ENCODE data around the gene SLC25A21. TPM values are rescaled to one million over a fixed set of nuclear protein-coding genes. Genes with fewer than 3 reads are reported as not detected.

SLC25A21 gene
- total RNA-seq, 1 experiment from 2014 or later: 2.1 TPM

DNA sequence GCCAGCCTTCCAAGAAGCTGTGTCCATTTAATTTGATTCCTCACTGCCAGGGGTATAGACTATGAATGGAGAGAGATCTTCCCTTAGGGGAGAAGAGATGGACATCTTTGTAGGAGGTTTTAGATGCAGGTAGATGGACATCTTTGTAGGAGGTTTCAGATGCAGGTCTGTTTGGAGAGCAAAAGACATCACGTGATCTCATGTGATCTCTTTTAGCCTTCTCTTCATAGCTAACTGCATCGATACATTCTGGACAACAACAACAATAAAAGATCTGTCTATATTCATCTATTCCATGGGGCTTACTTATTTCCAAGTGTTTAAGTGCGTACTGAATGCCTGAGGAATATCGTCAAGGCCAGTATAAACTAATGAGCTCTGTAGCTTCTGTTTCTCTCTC, 347.6 kb downstream of the SLC25A21 start:
- BruUV-seq (replicated peaks): no TSS peak
- intact Hi-C loops (cut with micrococcal nuclease; ENCODE audit: unreplicated experiment): no loop called here
- TF ChIP-seq POLR2AphosphoS5 (IDR thresholded peaks at IDR 0.05; ENCODE audit: low read depth, low read length): no peak
- TF ChIP-seq, protein P1, sequence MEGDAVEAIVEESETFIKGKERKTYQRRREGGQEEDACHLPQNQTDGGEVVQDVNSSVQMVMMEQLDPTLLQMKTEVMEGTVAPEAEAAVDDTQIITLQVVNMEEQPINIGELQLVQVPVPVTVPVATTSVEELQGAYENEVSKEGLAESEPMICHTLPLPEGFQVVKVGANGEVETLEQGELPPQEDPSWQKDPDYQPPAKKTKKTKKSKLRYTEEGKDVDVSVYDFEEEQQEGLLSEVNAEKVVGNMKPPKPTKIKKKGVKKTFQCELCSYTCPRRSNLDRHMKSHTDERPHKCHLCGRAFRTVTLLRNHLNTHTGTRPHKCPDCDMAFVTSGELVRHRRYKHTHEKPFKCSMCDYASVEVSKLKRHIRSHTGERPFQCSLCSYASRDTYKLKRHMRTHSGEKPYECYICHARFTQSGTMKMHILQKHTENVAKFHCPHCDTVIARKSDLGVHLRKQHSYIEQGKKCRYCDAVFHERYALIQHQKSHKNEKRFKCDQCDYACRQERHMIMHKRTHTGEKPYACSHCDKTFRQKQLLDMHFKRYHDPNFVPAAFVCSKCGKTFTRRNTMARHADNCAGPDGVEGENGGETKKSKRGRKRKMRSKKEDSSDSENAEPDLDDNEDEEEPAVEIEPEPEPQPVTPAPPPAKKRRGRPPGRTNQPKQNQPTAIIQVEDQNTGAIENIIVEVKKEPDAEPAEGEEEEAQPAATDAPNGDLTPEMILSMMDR (IDR thresholded peaks at IDR 0.05): no peak
- TF ChIP-seq, protein P2, sequence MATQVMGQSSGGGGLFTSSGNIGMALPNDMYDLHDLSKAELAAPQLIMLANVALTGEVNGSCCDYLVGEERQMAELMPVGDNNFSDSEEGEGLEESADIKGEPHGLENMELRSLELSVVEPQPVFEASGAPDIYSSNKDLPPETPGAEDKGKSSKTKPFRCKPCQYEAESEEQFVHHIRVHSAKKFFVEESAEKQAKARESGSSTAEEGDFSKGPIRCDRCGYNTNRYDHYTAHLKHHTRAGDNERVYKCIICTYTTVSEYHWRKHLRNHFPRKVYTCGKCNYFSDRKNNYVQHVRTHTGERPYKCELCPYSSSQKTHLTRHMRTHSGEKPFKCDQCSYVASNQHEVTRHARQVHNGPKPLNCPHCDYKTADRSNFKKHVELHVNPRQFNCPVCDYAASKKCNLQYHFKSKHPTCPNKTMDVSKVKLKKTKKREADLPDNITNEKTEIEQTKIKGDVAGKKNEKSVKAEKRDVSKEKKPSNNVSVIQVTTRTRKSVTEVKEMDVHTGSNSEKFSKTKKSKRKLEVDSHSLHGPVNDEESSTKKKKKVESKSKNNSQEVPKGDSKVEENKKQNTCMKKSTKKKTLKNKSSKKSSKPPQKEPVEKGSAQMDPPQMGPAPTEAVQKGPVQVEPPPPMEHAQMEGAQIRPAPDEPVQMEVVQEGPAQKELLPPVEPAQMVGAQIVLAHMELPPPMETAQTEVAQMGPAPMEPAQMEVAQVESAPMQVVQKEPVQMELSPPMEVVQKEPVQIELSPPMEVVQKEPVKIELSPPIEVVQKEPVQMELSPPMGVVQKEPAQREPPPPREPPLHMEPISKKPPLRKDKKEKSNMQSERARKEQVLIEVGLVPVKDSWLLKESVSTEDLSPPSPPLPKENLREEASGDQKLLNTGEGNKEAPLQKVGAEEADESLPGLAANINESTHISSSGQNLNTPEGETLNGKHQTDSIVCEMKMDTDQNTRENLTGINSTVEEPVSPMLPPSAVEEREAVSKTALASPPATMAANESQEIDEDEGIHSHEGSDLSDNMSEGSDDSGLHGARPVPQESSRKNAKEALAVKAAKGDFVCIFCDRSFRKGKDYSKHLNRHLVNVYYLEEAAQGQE (IDR thresholded peaks at IDR 0.05; ENCODE audit: insufficient read depth in 1 of 2, low read depth in 2 of 2, low read length in 1 of 2): no peak
- TF ChIP-seq SIN3A (IDR thresholded peaks at IDR 0.05; ENCODE audit: borderline replicate concordance, insufficient read depth, low read depth, low read length): no peak
- TF ChIP-seq TCF7L2 (IDR thresholded peaks at IDR 0.05; ENCODE audit: low read depth, low read length): no peak

DNA sequence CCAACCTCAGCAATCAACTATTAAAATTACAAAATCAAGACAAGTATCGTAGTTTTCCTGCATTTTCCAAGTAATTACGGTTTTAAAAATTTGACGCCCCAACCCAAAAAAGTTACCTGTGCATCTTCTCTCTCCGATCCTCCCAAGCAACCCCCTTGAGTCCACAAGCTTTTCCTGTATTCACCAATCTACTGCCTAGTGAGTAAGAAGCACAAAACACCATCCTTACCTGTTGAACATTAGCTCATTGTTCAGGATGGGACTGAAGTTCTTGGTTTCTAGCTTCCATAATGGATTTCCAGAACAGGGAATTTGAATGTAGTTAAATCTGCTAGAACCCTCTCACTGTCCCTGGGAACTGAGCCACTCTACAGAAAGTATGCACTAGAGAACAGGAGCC, 348.8 kb downstream of the SLC25A21 start:
- no peaks in the 10 kb centered on the region for H3K4me1 ChIP-seq (ENCODE audit: control insufficient read depth, insufficient read depth, low read length)
- H3K9me3 ChIP-seq (ENCODE audit: control insufficient read depth, insufficient read depth, low read depth, low read length): no peaks in the 10 kb centered on the region
- H3K27ac ChIP-seq (ENCODE audit: low read length): no peak overlapping the region
- CTCF ChIA-PET: no interaction called here
- in situ Hi-C loops (cut with HindIII; ENCODE audit: low pct_unique_long_range_greater_than_20kb, low sequenced_read_pairs) (no loop called here), intact Hi-C loops (cut with micrococcal nuclease; ENCODE audit: unreplicated experiment) (no loop called here)
- TF ChIP-seq, protein P1 (IDR thresholded peaks at IDR 0.05): no peak
- TF ChIP-seq TCF7L2 (IDR thresholded peaks at IDR 0.05; ENCODE audit: low read depth, low read length) (no peak), POLR2AphosphoS5 (IDR thresholded peaks at IDR 0.05; ENCODE audit: low read depth, low read length) (no peak), SIN3A (IDR thresholded peaks at IDR 0.05; ENCODE audit: borderline replicate concordance, insufficient read depth, low read depth, low read length) (no peak)
- TF ChIP-seq, protein P2 (IDR thresholded peaks at IDR 0.05; ENCODE audit: insufficient read depth in 1 of 2, low read depth in 2 of 2, low read length in 1 of 2): no peak
- no peak overlapping the region for H3K4me3 ChIP-seq (ENCODE audit: low read depth in 2 of 2, low read length in 2 of 2)
- POLR2A ChIA-PET: no interaction called here
- no peak for DNase-seq (ENCODE audit: low read depth, low spot score)
- no TSS peak for BruUV-seq (replicated peaks)
- no peaks in the 10 kb centered on the region for H3K27me3 ChIP-seq (ENCODE audit: control insufficient read depth, insufficient read depth, low read length)
- H3K36me3 ChIP-seq (ENCODE audit: control insufficient read depth, insufficient read depth, low read length): no peaks in the 10 kb centered on the region
- ATAC-seq: no peak

More for the DNA sequence above, 347.6 kb downstream of the SLC25A21 start:
- no peaks in the 10 kb centered on the region for H3K4me1 ChIP-seq (ENCODE audit: control insufficient read depth, insufficient read depth, low read length)
- ChIA-PET CTCF (no interaction called here), POLR2A (no interaction called here)
- no peaks in the 10 kb centered on the region for H3K9me3 ChIP-seq (ENCODE audit: control insufficient read depth, insufficient read depth, low read depth, low read length)
- in situ Hi-C loops (cut with HindIII; ENCODE audit: low pct_unique_long_range_greater_than_20kb, low sequenced_read_pairs): no loop called here
- no peaks in the 10 kb centered on the region for H3K27me3 ChIP-seq (ENCODE audit: control insufficient read depth, insufficient read depth, low read length)
- no peak overlapping the region for H3K27ac ChIP-seq (ENCODE audit: low read length)
- no peak for DNase-seq (ENCODE audit: low read depth, low spot score)
- H3K36me3 ChIP-seq (ENCODE audit: control insufficient read depth, insufficient read depth, low read length): no peaks in the 10 kb centered on the region
- H3K4me3 ChIP-seq (ENCODE audit: low read depth in 2 of 2, low read length in 2 of 2): no peak overlapping the region
- no peak for ATAC-seq
